Measurements from ENCODE around the gene GPX4. TPM values are rescaled to one million over a fixed set of nuclear protein-coding genes. Genes with fewer than 3 reads are reported as not detected.
A peak's percentile ranks its signal among the peaks of the same experiment; 100 is the strongest.

The GPX4 gene
- total RNA-seq, 2 donors from 2014 or later: 152 to 157 TPM

GRCh38 chr19:1085676-1086442 lies 17.9 kb upstream of the GPX4 start:
- H3K4me1 ChIP-seq: peaks cover 33% of the 10 kb centered on the region
- no peak for TF ChIP-seq CTCF (IDR thresholded peaks at IDR 0.05)
- TF ChIP-seq POLR2A (IDR thresholded peaks at IDR 0.05): no peak
- intact Hi-C loops (cut with DNase I): no loop called here
- no peak overlapping the region for H3K4me3 ChIP-seq
- H3K9me3 ChIP-seq: no peaks in the 10 kb centered on the region
- H3K36me3 ChIP-seq (replicated peaks in 1 of 2; ENCODE audit: insufficient read depth in 1 of 2, low read depth in 2 of 2): peaks cover 0 to 2% of the 10 kb centered on the region in 2 donors
- DNase-seq (no peak), ATAC-seq (no peak)
- H3K27ac ChIP-seq: no peak overlapping the region
- whole genome bisulfite sequencing, 2 donors: 79 to 83% methylated on average over 18 to 37 of the region's 38 CpGs
- H3K27me3 ChIP-seq: no peaks in the 10 kb centered on the region

GRCh38 chr19:1086613-1087012 lies 17.2 kb upstream of the GPX4 start:
- 74 to 82% methylated on average over 19 to 20 of the region's 21 CpGs for WGBS, 2 donors
- Histone ChIP-seq H3K9me3 (no peaks in the 10 kb centered on the region), H3K4me3 (no peak overlapping the region), H3K27me3 (no peaks in the 10 kb centered on the region), H3K4me1 (peaks cover 29% of the 10 kb centered on the region), H3K27ac (no peak overlapping the region), H3K36me3 (replicated peaks in 1 of 2; ENCODE audit: insufficient read depth in 1 of 2, low read depth in 2 of 2) (peaks cover 2 to 7% of the 10 kb centered on the region in 2 donors)
- ATAC-seq (no peak), DNase-seq (no peak)
- intact Hi-C loops (cut with DNase I): no loop called here
- TF ChIP-seq CTCF (IDR thresholded peaks at IDR 0.05) (no peak), POLR2A (IDR thresholded peaks at IDR 0.05) (no peak)

- peak in 1 of 3 donors; percentile 14 for TF ChIP-seq POLR2A (IDR thresholded peaks at IDR 0.05)
- TF ChIP-seq CTCF (IDR thresholded peaks at IDR 0.05): no peak
- no peak for ATAC-seq
- peaks cover 18% of the 10 kb centered on the region for H3K4me1 ChIP-seq
- H3K36me3 ChIP-seq (replicated peaks in 1 of 2; ENCODE audit: insufficient read depth in 1 of 2, low read depth in 2 of 2): peaks cover 2 to 11% of the 10 kb centered on the region in 2 donors
- 64 to 80% methylated on average over 24 of the region's 27 CpGs for WGBS, 2 donors
- peak in 1 of 4 donors; percentile 77 for DNase-seq
- no peaks in the 10 kb centered on the region for H3K27me3 ChIP-seq
- intact Hi-C loops (cut with DNase I): no loop called here
- H3K9me3 ChIP-seq: no peaks in the 10 kb centered on the region
- H3K27ac ChIP-seq: peak overlapping the region in 2 of 4 donors; percentile 36 to 72
- no peak overlapping the region for H3K4me3 ChIP-seq
Observed at GRCh38 chr19:1087813-1088415, 15.9 kb upstream of the GPX4 start.

GRCh38 chr19:1088416-1089010 lies 15.3 kb upstream of the GPX4 start:
- peaks cover 2 to 11% of the 10 kb centered on the region in 2 donors for H3K36me3 ChIP-seq (replicated peaks in 1 of 2; ENCODE audit: insufficient read depth in 1 of 2, low read depth in 2 of 2)
- no peaks in the 10 kb centered on the region for H3K27me3 ChIP-seq
- ATAC-seq: no peak
- 80 to 93% methylated on average over 14 to 17 of the region's 27 CpGs for WGBS, 2 donors
- intact Hi-C loops (cut with DNase I): no loop called here
- TF ChIP-seq CTCF (IDR thresholded peaks at IDR 0.05) (no peak), POLR2A (IDR thresholded peaks at IDR 0.05) (peak in 1 of 3 donors; percentile 11)
- DNase-seq: peak in 1 of 4 donors; percentile 37
- H3K4me3 ChIP-seq: no peak overlapping the region
- no peaks in the 10 kb centered on the region for H3K9me3 ChIP-seq
- H3K27ac ChIP-seq: peak overlapping the region in 2 of 4 donors; percentile 36 to 72
- peaks cover 18% of the 10 kb centered on the region for H3K4me1 ChIP-seq

Data from body of pancreas (tissue), 4 donors.